ENCODE measurements around the gene CNTLN. TPM values are rescaled to one million over a fixed set of nuclear protein-coding genes. Genes with fewer than 3 reads are reported as not detected.
A peak's percentile ranks its signal among the peaks of the same experiment; 100 is the strongest.

Gene CNTLN
- total RNA-seq, 1 donor from 2014 or later: 0.79 TPM

GRCh38 chr9:17401858-17402257 is 267.0 kb downstream of the CNTLN start:
- DNase-seq (ENCODE audit: low read depth) (peak; percentile 23), FAIRE-seq (no peak)
- no peak for TF ChIP-seq CTCF (IDR thresholded peaks at IDR 0.05; ENCODE audit: insufficient read depth, low read length, severe bottlenecking)
- Histone ChIP-seq H3K4me3 (ENCODE audit: low read depth, low read length) (no peak overlapping the region), H3K36me3 (ENCODE audit: control insufficient read depth, insufficient read depth, low read length) (no peaks in the 10 kb centered on the region), H3K27me3 (ENCODE audit: control insufficient read depth, insufficient read depth, low read length) (no peaks in the 10 kb centered on the region)

- no peak for TF ChIP-seq CTCF (IDR thresholded peaks at IDR 0.05; ENCODE audit: insufficient read depth, low read length, severe bottlenecking)
- H3K36me3 ChIP-seq (ENCODE audit: control insufficient read depth, insufficient read depth, low read length): no peaks in the 10 kb centered on the region
- peak; percentile 23 for DNase-seq (ENCODE audit: low read depth)
- no peak overlapping the region for H3K4me3 ChIP-seq (ENCODE audit: low read depth, low read length)
- no peak for FAIRE-seq
- no peaks in the 10 kb centered on the region for H3K27me3 ChIP-seq (ENCODE audit: control insufficient read depth, insufficient read depth, low read length)
These were observed 267.5 kb downstream of the CNTLN start for GRCh38 chr9:17402309-17402708.

GRCh38 chr9:17403539-17403938 is 268.7 kb downstream of the CNTLN start:
- H3K27me3 ChIP-seq (ENCODE audit: control insufficient read depth, insufficient read depth, low read length): no peaks in the 10 kb centered on the region
- FAIRE-seq: no peak

GRCh38 chr9:17414986-17415385 is 280.1 kb downstream of the CNTLN start:
- FAIRE-seq (no peak), DNase-seq (ENCODE audit: low read depth) (no peak)
- no peaks in the 10 kb centered on the region for H3K36me3 ChIP-seq (ENCODE audit: control insufficient read depth, insufficient read depth, low read length)
- no peaks in the 10 kb centered on the region for H3K27me3 ChIP-seq (ENCODE audit: control insufficient read depth, insufficient read depth, low read length)
- TF ChIP-seq CTCF (IDR thresholded peaks at IDR 0.05; ENCODE audit: insufficient read depth, low read length, severe bottlenecking): no peak
- no peak overlapping the region for H3K4me3 ChIP-seq (ENCODE audit: low read depth, low read length)

More at GRCh38 chr9:17403539-17403938, 268.7 kb downstream of the CNTLN start:
- no peak for TF ChIP-seq CTCF (IDR thresholded peaks at IDR 0.05; ENCODE audit: insufficient read depth, low read length, severe bottlenecking)
- Histone ChIP-seq H3K36me3 (ENCODE audit: control insufficient read depth, insufficient read depth, low read length) (no peaks in the 10 kb centered on the region), H3K4me3 (ENCODE audit: low read depth, low read length) (no peak overlapping the region)
- DNase-seq (ENCODE audit: low read depth): no peak

- H3K4me3 ChIP-seq (ENCODE audit: low read depth, low read length): no peak overlapping the region
- DNase-seq (ENCODE audit: low read depth) (no peak), FAIRE-seq (no peak)
- no peaks in the 10 kb centered on the region for H3K27me3 ChIP-seq (ENCODE audit: control insufficient read depth, insufficient read depth, low read length)
- no peaks in the 10 kb centered on the region for H3K36me3 ChIP-seq (ENCODE audit: control insufficient read depth, insufficient read depth, low read length)
- no peak for TF ChIP-seq CTCF (IDR thresholded peaks at IDR 0.05; ENCODE audit: insufficient read depth, low read length, severe bottlenecking)
These were observed 288.3 kb downstream of the CNTLN start for GRCh38 chr9:17422994-17423680.

- no peaks in the 10 kb centered on the region for H3K27me3 ChIP-seq (ENCODE audit: control insufficient read depth, insufficient read depth, low read length)
- TF ChIP-seq CTCF (IDR thresholded peaks at IDR 0.05; ENCODE audit: insufficient read depth, low read length, severe bottlenecking): no peak
- FAIRE-seq: peak; percentile 47
- DNase-seq (ENCODE audit: low read depth): no peak
- H3K36me3 ChIP-seq (ENCODE audit: control insufficient read depth, insufficient read depth, low read length): no peaks in the 10 kb centered on the region
- H3K4me3 ChIP-seq (ENCODE audit: low read depth, low read length): no peak overlapping the region
These were observed 288.8 kb downstream of the CNTLN start for GRCh38 chr9:17423681-17424011.

Data from bronchial epithelial cell (primary cell).